ENCODE data around the gene RUFY3.
A peak's percentile ranks its signal among the peaks of the same experiment; 100 is the strongest.

The RUFY3 gene

GRCh38 chr4:70712150-70712549, 9.6 kb upstream of the RUFY3 start:
- no peak for TF ChIP-seq CTCF (IDR thresholded peaks at IDR 0.05)
- peaks cover 46% of the 10 kb centered on the region for H3K4me1 Mint-ChIP-seq
- no peaks in the 10 kb centered on the region for H3K9me3 Mint-ChIP-seq
- no peak overlapping the region for H3K27ac Mint-ChIP-seq
- H3K4me3 Mint-ChIP-seq = no peak overlapping the region
- DNase-seq = no peak
- H3K36me3 Mint-ChIP-seq (ENCODE audit: low read depth) = no peaks in the 10 kb centered on the region
- peaks cover under 1% of the 10 kb centered on the region for H3K27me3 Mint-ChIP-seq (ENCODE audit: low read depth, poor library complexity)

- Mint-ChIP-seq H3K4me1 (peaks cover 46% of the 10 kb centered on the region), H3K27me3 (ENCODE audit: low read depth, poor library complexity) (peaks cover 5% of the 10 kb centered on the region), H3K9me3 (no peaks in the 10 kb centered on the region), H3K4me3 (no peak overlapping the region), H3K36me3 (ENCODE audit: low read depth) (no peaks in the 10 kb centered on the region), H3K27ac (peak overlapping the region; percentile 71)
- DNase-seq = no peak
- TF ChIP-seq CTCF (IDR thresholded peaks at IDR 0.05) = no peak
Measured at GRCh38 chr4:70712604-70713452, 8.9 kb upstream of the RUFY3 start.

- Mint-ChIP-seq H3K4me1 (peaks cover 46% of the 10 kb centered on the region), H3K4me3 (no peak overlapping the region), H3K36me3 (ENCODE audit: low read depth) (no peaks in the 10 kb centered on the region), H3K27me3 (ENCODE audit: low read depth, poor library complexity) (peaks cover 5% of the 10 kb centered on the region), H3K9me3 (no peaks in the 10 kb centered on the region), H3K27ac (peak overlapping the region; percentile 71)
- DNase-seq = no peak
- no peak for TF ChIP-seq CTCF (IDR thresholded peaks at IDR 0.05)
Measured at GRCh38 chr4:70713453-70714078, 8.2 kb upstream of the RUFY3 start.

- Mint-ChIP-seq H3K27ac (no peak overlapping the region), H3K36me3 (ENCODE audit: low read depth) (no peaks in the 10 kb centered on the region), H3K4me3 (no peak overlapping the region), H3K27me3 (ENCODE audit: low read depth, poor library complexity) (peaks cover 5% of the 10 kb centered on the region), H3K4me1 (peaks cover 44% of the 10 kb centered on the region), H3K9me3 (no peaks in the 10 kb centered on the region)
- no peak for TF ChIP-seq CTCF (IDR thresholded peaks at IDR 0.05)
- DNase-seq = no peak
Measured at GRCh38 chr4:70714079-70714887, 7.5 kb upstream of the RUFY3 start.

GRCh38 chr4:70715097-70715496, 6.7 kb upstream of the RUFY3 start:
- TF ChIP-seq CTCF (IDR thresholded peaks at IDR 0.05) = no peak
- Mint-ChIP-seq H3K27ac (peak overlapping the region; percentile 39), H3K4me1 (peaks cover 36% of the 10 kb centered on the region), H3K4me3 (no peak overlapping the region), H3K27me3 (ENCODE audit: low read depth, poor library complexity) (peaks cover 5% of the 10 kb centered on the region), H3K9me3 (no peaks in the 10 kb centered on the region), H3K36me3 (ENCODE audit: low read depth) (no peaks in the 10 kb centered on the region)
- DNase-seq = no peak

All from nephron progenitor cell (in vitro differentiated cells).